ENCODE measurements around the gene SOX6. TPM values are rescaled to one million over a fixed set of nuclear protein-coding genes. Genes with fewer than 3 reads are reported as not detected.

Gene SOX6
- total and polyA plus RNA-seq, 2 donors (not counting 3 experiments of a cell fraction or from before 2014, with no cell fraction given), result 0.14 to 3.7 TPM

- intact Hi-C loops (cut with micrococcal nuclease), result no loop called here
- H3K4me3 ChIP-seq (replicated peaks in 1 of 3; ENCODE audit: insufficient read depth in 1 of 3, low read depth in 1 of 3, low read length in 3 of 3), result no peak overlapping the region
- H3K9me3 ChIP-seq (replicated peaks; ENCODE audit: control insufficient read depth, insufficient read depth, low read length), result no peaks in the 10 kb centered on the region
Measured at GRCh38 chr11:16365581-16366228, 9.4 kb upstream of the SOX6 start.

More at GRCh38 chr11:16365581-16366228, 9.4 kb upstream of the SOX6 start:
- no peak overlapping the region for H3K27ac ChIP-seq (ENCODE audit: insufficient read depth, low read depth, low read length)
- BruUV-seq (replicated peaks), result no TSS peak
- no peaks in the 10 kb centered on the region for H3K36me3 ChIP-seq (ENCODE audit: control insufficient read depth in 2 of 2, extremely low read depth in 1 of 2, insufficient read depth in 2 of 2, low read length in 2 of 2)
- no peak overlapping the region for H2AFZ ChIP-seq (ENCODE audit: low read depth, low read length)
- FAIRE-seq, result no peak
- ChIA-PET CTCF (no interaction called here), POLR2A (no interaction called here)
- H4K20me1 ChIP-seq (replicated peaks; ENCODE audit: control insufficient read depth, extremely low read depth, insufficient read depth, low read length), result no peaks in the 10 kb centered on the region
- peaks cover 0 to 2% of the 10 kb centered on the region in 2 experiments for H3K27me3 ChIP-seq (ENCODE audit: control insufficient read depth in 2 of 2, insufficient read depth in 2 of 2, low read length in 2 of 2)
- H3K9ac ChIP-seq (replicated peaks; ENCODE audit: extremely low read depth, insufficient read depth, low read length), result no peak overlapping the region
- no peaks in the 10 kb centered on the region for H3K4me1 ChIP-seq (ENCODE audit: control insufficient read depth, extremely low read depth, insufficient read depth, low read length)
- TF ChIP-seq MYC (IDR thresholded peaks at IDR 0.05; ENCODE audit: low read depth, low read length) (no peak), FOS (IDR thresholded peaks at IDR 0.05; ENCODE audit: borderline replicate concordance, insufficient read depth, low read length) (no peak), GATA2 (IDR thresholded peaks at IDR 0.05; ENCODE audit: insufficient read depth, insufficient read length, low read depth, low read length) (no peak), EZH2 (IDR thresholded peaks at IDR 0.05; ENCODE audit: borderline replicate concordance, low read depth, low read length, severe bottlenecking) (no peak), POLR2A (IDR thresholded peaks at IDR 0.05; ENCODE audit: low read depth, low read length) (no peak), POLR2AphosphoS5 (IDR thresholded peaks at IDR 0.05; ENCODE audit: insufficient read depth, low read depth, low read length) (no peak), CTCF (IDR thresholded peaks at IDR 0.05; ENCODE audit: extremely low read depth in 1 of 2, insufficient read depth in 1 of 2, low read depth in 1 of 2, low read length in 2 of 2) (no peak), JUN (IDR thresholded peaks at IDR 0.05; ENCODE audit: borderline replicate concordance, insufficient read depth, insufficient read length, low read depth) (no peak), MAX (IDR thresholded peaks at IDR 0.05; ENCODE audit: insufficient read depth, insufficient read length) (no peak)
- DNase-seq (ENCODE audit: low read depth, low spot score), result no peak
- H3K4me2 ChIP-seq (ENCODE audit: insufficient read depth, low read length), result no peak overlapping the region
- no peaks in the 10 kb centered on the region for H3K79me2 ChIP-seq (ENCODE audit: control insufficient read depth, insufficient read depth, low read length)
- dilution Hi-C loops (cut with MboI; ENCODE audit: extremely low pct_ligation_motif_present, low sequenced_read_pairs), result no loop called here
- no peaks in the 10 kb centered on the region for H3K9me1 ChIP-seq (replicated peaks; ENCODE audit: control insufficient read depth, extremely low read depth, insufficient read depth, low read length)
